ENCODE measurements around the gene POFUT2.

The POFUT2 gene

GRCh38 chr21:45262041-45262581 lies 25.6 kb downstream of the POFUT2 start:
- 95% methylated on average over 7 of the region's 7 CpGs for WGBS
- H3K9ac ChIP-seq (ENCODE audit: low read depth, low read length), result no peak overlapping the region
- H3K4me1 ChIP-seq (ENCODE audit: insufficient read depth, low read length), result no peaks in the 10 kb centered on the region
- peaks cover 45% of the 10 kb centered on the region for H3K36me3 ChIP-seq (ENCODE audit: insufficient read depth, low read length)
- H3K27me3 ChIP-seq (ENCODE audit: insufficient read depth, low read length), result no peaks in the 10 kb centered on the region
- no peaks in the 10 kb centered on the region for H3K9me3 ChIP-seq (ENCODE audit: insufficient read depth, low read depth, low read length)
- H3K27ac ChIP-seq (ENCODE audit: low read depth, low read length), result no peak overlapping the region
- H3K4me3 ChIP-seq (ENCODE audit: low read length), result no peak overlapping the region

GRCh38 chr21:45261093-45261492 lies 26.6 kb downstream of the POFUT2 start:
- WGBS, result 92% methylated on average over 10 of the region's 10 CpGs
- no peak overlapping the region for H3K9ac ChIP-seq (ENCODE audit: low read depth, low read length)
- H3K4me1 ChIP-seq (ENCODE audit: insufficient read depth, low read length), result no peaks in the 10 kb centered on the region
- H3K27ac ChIP-seq (ENCODE audit: low read depth, low read length), result no peak overlapping the region
- H3K36me3 ChIP-seq (ENCODE audit: insufficient read depth, low read length), result peaks cover 35% of the 10 kb centered on the region
- no peak overlapping the region for H3K4me3 ChIP-seq (ENCODE audit: low read length)
- no peaks in the 10 kb centered on the region for H3K9me3 ChIP-seq (ENCODE audit: insufficient read depth, low read depth, low read length)
- H3K27me3 ChIP-seq (ENCODE audit: insufficient read depth, low read length), result no peaks in the 10 kb centered on the region

GRCh38 chr21:45260191-45260825 lies 27.4 kb downstream of the POFUT2 start:
- H3K9me3 ChIP-seq (ENCODE audit: insufficient read depth, low read depth, low read length), result no peaks in the 10 kb centered on the region
- peaks cover 27% of the 10 kb centered on the region for H3K36me3 ChIP-seq (ENCODE audit: insufficient read depth, low read length)
- no peaks in the 10 kb centered on the region for H3K27me3 ChIP-seq (ENCODE audit: insufficient read depth, low read length)
- WGBS, result 80% methylated on average over 5 of the region's 5 CpGs
- no peaks in the 10 kb centered on the region for H3K4me1 ChIP-seq (ENCODE audit: insufficient read depth, low read length)
- no peak overlapping the region for H3K27ac ChIP-seq (ENCODE audit: low read depth, low read length)
- no peak overlapping the region for H3K9ac ChIP-seq (ENCODE audit: low read depth, low read length)
- H3K4me3 ChIP-seq (ENCODE audit: low read length), result no peak overlapping the region

- WGBS, result 92% methylated on average over 17 of the region's 17 CpGs
- Histone ChIP-seq H3K4me3 (ENCODE audit: low read length) (no peak overlapping the region), H3K36me3 (ENCODE audit: insufficient read depth, low read length) (peaks cover 19% of the 10 kb centered on the region), H3K4me1 (ENCODE audit: insufficient read depth, low read length) (no peaks in the 10 kb centered on the region), H3K27ac (ENCODE audit: low read depth, low read length) (no peak overlapping the region), H3K9ac (ENCODE audit: low read depth, low read length) (no peak overlapping the region), H3K27me3 (ENCODE audit: insufficient read depth, low read length) (no peaks in the 10 kb centered on the region), H3K9me3 (ENCODE audit: insufficient read depth, low read depth, low read length) (no peaks in the 10 kb centered on the region)
These were observed 28.4 kb downstream of the POFUT2 start for GRCh38 chr21:45259206-45259840.

- Histone ChIP-seq H3K9ac (ENCODE audit: low read depth, low read length) (no peak overlapping the region), H3K9me3 (ENCODE audit: insufficient read depth, low read depth, low read length) (no peaks in the 10 kb centered on the region), H3K4me3 (ENCODE audit: low read length) (no peak overlapping the region), H3K36me3 (ENCODE audit: insufficient read depth, low read length) (peaks cover 10% of the 10 kb centered on the region), H3K27me3 (ENCODE audit: insufficient read depth, low read length) (no peaks in the 10 kb centered on the region), H3K27ac (ENCODE audit: low read depth, low read length) (no peak overlapping the region), H3K4me1 (ENCODE audit: insufficient read depth, low read length) (no peaks in the 10 kb centered on the region)
- 91% methylated on average over 19 of the region's 19 CpGs for WGBS
These were observed 29.2 kb downstream of the POFUT2 start for GRCh38 chr21:45258466-45258865.

GRCh38 chr21:45257673-45258341 lies 29.9 kb downstream of the POFUT2 start:
- H3K27ac ChIP-seq (ENCODE audit: low read depth, low read length), result no peak overlapping the region
- no peaks in the 10 kb centered on the region for H3K9me3 ChIP-seq (ENCODE audit: insufficient read depth, low read depth, low read length)
- H3K4me3 ChIP-seq (ENCODE audit: low read length), result no peak overlapping the region
- peaks cover 5% of the 10 kb centered on the region; the same call in 1 of the 2 replicates for H3K36me3 ChIP-seq (ENCODE audit: insufficient read depth, low read length)
- no peak overlapping the region for H3K9ac ChIP-seq (ENCODE audit: low read depth, low read length)
- H3K27me3 ChIP-seq (ENCODE audit: insufficient read depth, low read length), result no peaks in the 10 kb centered on the region
- H3K4me1 ChIP-seq (ENCODE audit: insufficient read depth, low read length), result no peaks in the 10 kb centered on the region
- WGBS, result 81% methylated on average over 40 of the region's 40 CpGs

- WGBS, result 87% methylated on average over 27 of the region's 27 CpGs
- H3K4me3 ChIP-seq (ENCODE audit: low read length), result no peak overlapping the region
- H3K27me3 ChIP-seq (ENCODE audit: insufficient read depth, low read length), result no peaks in the 10 kb centered on the region
- no peaks in the 10 kb centered on the region; the same call in 1 of the 2 replicates for H3K36me3 ChIP-seq (ENCODE audit: insufficient read depth, low read length)
- no peak overlapping the region for H3K9ac ChIP-seq (ENCODE audit: low read depth, low read length)
- H3K9me3 ChIP-seq (ENCODE audit: insufficient read depth, low read depth, low read length), result no peaks in the 10 kb centered on the region
- no peak overlapping the region for H3K27ac ChIP-seq (ENCODE audit: low read depth, low read length)
- H3K4me1 ChIP-seq (ENCODE audit: insufficient read depth, low read length), result no peaks in the 10 kb centered on the region
These were observed 30.6 kb downstream of the POFUT2 start for GRCh38 chr21:45256912-45257672.

- Histone ChIP-seq H3K27me3 (ENCODE audit: insufficient read depth, low read length) (no peaks in the 10 kb centered on the region), H3K9me3 (ENCODE audit: insufficient read depth, low read depth, low read length) (no peaks in the 10 kb centered on the region), H3K36me3 (ENCODE audit: insufficient read depth, low read length) (no peaks in the 10 kb centered on the region), H3K4me1 (ENCODE audit: insufficient read depth, low read length) (no peaks in the 10 kb centered on the region), H3K4me3 (ENCODE audit: low read length) (no peak overlapping the region), H3K9ac (ENCODE audit: low read depth, low read length) (no peak overlapping the region), H3K27ac (ENCODE audit: low read depth, low read length) (no peak overlapping the region)
- 90% methylated on average over 31 of the region's 31 CpGs for WGBS
These were observed 31.4 kb downstream of the POFUT2 start for GRCh38 chr21:45256021-45256911.

GRCh38 chr21:45255381-45256020 lies 32.2 kb downstream of the POFUT2 start:
- Histone ChIP-seq H3K27ac (ENCODE audit: low read depth, low read length) (no peak overlapping the region), H3K4me3 (ENCODE audit: low read length) (no peak overlapping the region), H3K9ac (ENCODE audit: low read depth, low read length) (no peak overlapping the region)

GRCh38 chr21:45254460-45254930 lies 33.2 kb downstream of the POFUT2 start:
- H3K4me3 ChIP-seq (ENCODE audit: low read length), result no peak overlapping the region
- WGBS, result 91% methylated on average over 17 of the region's 17 CpGs
- no peaks in the 10 kb centered on the region for H3K36me3 ChIP-seq (ENCODE audit: insufficient read depth, low read length)
- H3K27me3 ChIP-seq (ENCODE audit: insufficient read depth, low read length), result no peaks in the 10 kb centered on the region
- no peaks in the 10 kb centered on the region for H3K9me3 ChIP-seq (ENCODE audit: insufficient read depth, low read depth, low read length)
- H3K4me1 ChIP-seq (ENCODE audit: insufficient read depth, low read length), result no peaks in the 10 kb centered on the region
- no peak overlapping the region for H3K9ac ChIP-seq (ENCODE audit: low read depth, low read length)
- H3K27ac ChIP-seq (ENCODE audit: low read depth, low read length), result no peak overlapping the region

More at GRCh38 chr21:45255381-45256020, 32.2 kb downstream of the POFUT2 start:
- no peaks in the 10 kb centered on the region for H3K9me3 ChIP-seq (ENCODE audit: insufficient read depth, low read depth, low read length)
- no peaks in the 10 kb centered on the region for H3K36me3 ChIP-seq (ENCODE audit: insufficient read depth, low read length)
- no peaks in the 10 kb centered on the region for H3K27me3 ChIP-seq (ENCODE audit: insufficient read depth, low read length)
- no peaks in the 10 kb centered on the region for H3K4me1 ChIP-seq (ENCODE audit: insufficient read depth, low read length)
- 91% methylated on average over 20 of the region's 22 CpGs for WGBS

Data from HUES64 (cell line).